BLaER1 treated with 17β-estradiol and CSF1 and Interleukin-3, amounts not matched to agents 10 nM and 100 nM (cell line): ENCODE measurements around the gene NCOA3.

ENCODE experiments used
- H3K27ac ChIP-seq, 11 experiments: shearing (Covaris generic); formaldehyde crosslinking; 2 replicates each; pipeline ENCODE4 v1.8.1; 2022
- H3K27me3 ChIP-seq, 11 experiments: shearing (Covaris generic); formaldehyde crosslinking; 2 replicates each; pipeline ENCODE4 v1.8.1; 2022
- H3K36me3 ChIP-seq, 11 experiments: shearing (Covaris generic); formaldehyde crosslinking; 2 replicates each; pipeline ENCODE4 v1.8.1; 2022
- H3K4me1 ChIP-seq, 10 experiments: shearing (Covaris generic); formaldehyde crosslinking; 2 replicates each; pipeline ENCODE4 v1.8.1; 2022
- H3K4me2 ChIP-seq, 11 experiments: shearing (Covaris generic); formaldehyde crosslinking; 2 replicates each; pipeline ENCODE4 v1.8.1; 2022
- H3K4me3 ChIP-seq, 10 experiments: shearing (Covaris generic); formaldehyde crosslinking; 2 replicates each; pipeline ENCODE4 v1.8.1; 2022
- H3K9ac ChIP-seq, 11 experiments: shearing (Covaris generic); formaldehyde crosslinking; 2 replicates each; pipeline ENCODE4 v1.8.1; 2022
- H3K9me3 ChIP-seq, 11 experiments: shearing (Covaris generic); formaldehyde crosslinking; replicated peaks in 1 of 11; 2 replicates each; pipeline ENCODE4 v1.8.1; 2022
- H4K20me1 ChIP-seq, 11 experiments: shearing (Covaris generic); formaldehyde crosslinking; 2 replicates each; pipeline ENCODE4 v1.8.1; 2022
- Cebpa-rat ChIP-seq, 11 experiments: shearing (Covaris generic); IDR thresholded peaks; 2 replicates each; pipeline ENCODE4 v1.8.1; 2022

The NCOA3 gene

GRCh38 chr20:47682916-47683315 is 181.2 kb downstream of the NCOA3 start:
- peaks cover 0 to 52% (median 0%) of the 10 kb centered on the region in 11 experiments; a peak in 3 of 22 replicates for H3K36me3 ChIP-seq
- no peaks in the 10 kb centered on the region for H3K27me3 ChIP-seq
- no peaks in the 10 kb centered on the region for H3K9me3 ChIP-seq
- H3K4me1 ChIP-seq, result peaks cover 11 to 39% (median 30%) of the 10 kb centered on the region in 10 experiments
- H3K4me3 ChIP-seq, result no peak overlapping the region
- TF ChIP-seq Cebpa-rat (IDR thresholded peaks at IDR 0.05), result no peak
- H3K27ac ChIP-seq, result no peak overlapping the region
- no peaks in the 10 kb centered on the region; a peak in 2 of 22 replicates for H4K20me1 ChIP-seq
- no peak overlapping the region for H3K9ac ChIP-seq
- peak overlapping the region; percentile 11 to 75 (median 62); a peak in 19 of 22 replicates for H3K4me2 ChIP-seq

DNA sequence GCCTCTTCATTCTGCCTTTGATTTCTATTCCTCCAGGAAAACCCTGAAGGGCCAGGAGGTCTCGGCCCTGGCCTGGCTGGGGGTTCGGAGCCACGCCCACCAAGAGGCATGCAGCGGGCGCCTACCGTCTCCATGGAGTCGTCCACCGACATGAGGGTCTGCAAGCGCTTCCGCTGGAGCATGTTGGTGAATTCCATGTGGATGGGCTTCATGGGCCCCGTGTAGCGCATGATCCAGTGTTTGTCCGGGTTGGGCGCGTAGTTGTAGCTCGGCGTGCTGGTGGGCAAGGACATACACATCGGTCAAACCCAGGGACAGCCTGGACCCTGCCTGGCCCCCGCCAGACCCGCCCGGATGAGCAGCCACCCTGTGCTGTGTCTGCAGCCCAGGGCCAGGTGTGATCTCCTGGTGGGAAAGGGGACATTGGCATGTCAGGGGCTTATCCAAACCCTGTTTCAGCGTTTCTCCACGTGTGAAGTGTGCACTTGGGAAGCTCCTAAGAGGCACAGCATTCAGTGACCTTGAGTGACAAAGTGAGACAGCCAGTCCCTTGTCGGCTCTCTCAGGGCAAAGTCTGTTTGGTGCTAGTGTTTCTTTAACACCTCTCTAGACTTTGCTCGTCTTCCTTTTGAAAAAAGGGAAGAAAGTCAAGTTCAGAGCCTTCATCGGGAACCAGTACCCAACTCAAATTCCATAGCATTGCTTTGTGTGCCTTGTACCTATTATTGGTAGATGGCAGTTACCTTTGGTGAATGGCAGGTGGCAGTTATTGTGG is 182.8 kb downstream of the NCOA3 start:
- TF ChIP-seq Cebpa-rat (IDR thresholded peaks at IDR 0.05), result no peak
- no peak overlapping the region for H3K27ac ChIP-seq
- H4K20me1 ChIP-seq, result no peaks in the 10 kb centered on the region; a peak in 2 of 22 replicates
- no peak overlapping the region for H3K9ac ChIP-seq
- no peaks in the 10 kb centered on the region for H3K9me3 ChIP-seq
- H3K4me2 ChIP-seq, result no peak overlapping the region
- no peaks in the 10 kb centered on the region for H3K27me3 ChIP-seq
- peaks cover 0 to 67% (median 0%) of the 10 kb centered on the region in 11 experiments; a peak in 4 of 22 replicates for H3K36me3 ChIP-seq
- H3K4me3 ChIP-seq, result no peak overlapping the region
- H3K4me1 ChIP-seq, result peaks cover 11 to 47% (median 39%) of the 10 kb centered on the region in 10 experiments

DNA sequence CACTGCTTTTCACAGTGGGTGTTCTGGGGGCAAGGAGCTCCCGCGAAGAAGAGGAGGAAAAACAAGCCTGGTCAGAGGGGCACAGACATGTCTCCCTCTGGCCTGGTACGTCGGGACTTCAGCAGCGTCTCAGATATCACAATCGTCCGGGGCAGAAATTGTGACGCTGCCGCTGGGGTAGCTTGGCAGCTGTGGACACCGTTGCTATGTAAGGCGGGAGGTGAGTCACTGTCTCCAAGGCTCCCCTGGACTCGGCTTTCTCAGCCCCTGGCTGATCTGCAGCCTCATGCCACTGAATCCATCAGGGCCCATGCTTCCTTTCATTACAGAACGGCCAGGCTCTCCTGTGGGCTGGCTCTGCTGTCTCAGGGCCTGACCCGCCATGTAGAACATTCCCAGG is 184.9 kb downstream of the NCOA3 start:
- Histone ChIP-seq H3K36me3 (peaks cover 0 to 62% (median 0%) of the 10 kb centered on the region in 11 experiments; a peak in 4 of 22 replicates), H3K9ac (no peak overlapping the region), H3K4me2 (peak overlapping the region in 9 of 11 experiments; percentile 25 to 76 (median 65); a peak in 16 of 22 replicates), H4K20me1 (no peaks in the 10 kb centered on the region; a peak in 2 of 22 replicates), H3K27ac (no peak overlapping the region), H3K9me3 (no peaks in the 10 kb centered on the region), H3K27me3 (no peaks in the 10 kb centered on the region), H3K4me1 (peaks cover 15 to 47% (median 39%) of the 10 kb centered on the region in 10 experiments), H3K4me3 (no peak overlapping the region)
- TF ChIP-seq Cebpa-rat (IDR thresholded peaks at IDR 0.05), result no peak

GRCh38 chr20:47687095-47687987 is 185.7 kb downstream of the NCOA3 start:
- Histone ChIP-seq H3K4me3 (no peak overlapping the region), H3K4me1 (peaks cover 18 to 46% (median 34%) of the 10 kb centered on the region in 10 experiments), H3K9me3 (no peaks in the 10 kb centered on the region), H4K20me1 (no peaks in the 10 kb centered on the region; a peak in 2 of 22 replicates), H3K36me3 (peaks cover 0 to 59% (median 0%) of the 10 kb centered on the region in 11 experiments; a peak in 4 of 22 replicates), H3K27me3 (no peaks in the 10 kb centered on the region), H3K27ac (peak overlapping the region in 1 of 11 experiments; percentile 16; a peak in 2 of 22 replicates), H3K9ac (peak overlapping the region in 3 of 11 experiments; percentile 7 to 27 (median 9); a peak in 1 of 22 replicates), H3K4me2 (peak overlapping the region in 9 of 11 experiments; percentile 25 to 76 (median 65); a peak in 17 of 22 replicates)
- no peak for TF ChIP-seq Cebpa-rat (IDR thresholded peaks at IDR 0.05)

DNA sequence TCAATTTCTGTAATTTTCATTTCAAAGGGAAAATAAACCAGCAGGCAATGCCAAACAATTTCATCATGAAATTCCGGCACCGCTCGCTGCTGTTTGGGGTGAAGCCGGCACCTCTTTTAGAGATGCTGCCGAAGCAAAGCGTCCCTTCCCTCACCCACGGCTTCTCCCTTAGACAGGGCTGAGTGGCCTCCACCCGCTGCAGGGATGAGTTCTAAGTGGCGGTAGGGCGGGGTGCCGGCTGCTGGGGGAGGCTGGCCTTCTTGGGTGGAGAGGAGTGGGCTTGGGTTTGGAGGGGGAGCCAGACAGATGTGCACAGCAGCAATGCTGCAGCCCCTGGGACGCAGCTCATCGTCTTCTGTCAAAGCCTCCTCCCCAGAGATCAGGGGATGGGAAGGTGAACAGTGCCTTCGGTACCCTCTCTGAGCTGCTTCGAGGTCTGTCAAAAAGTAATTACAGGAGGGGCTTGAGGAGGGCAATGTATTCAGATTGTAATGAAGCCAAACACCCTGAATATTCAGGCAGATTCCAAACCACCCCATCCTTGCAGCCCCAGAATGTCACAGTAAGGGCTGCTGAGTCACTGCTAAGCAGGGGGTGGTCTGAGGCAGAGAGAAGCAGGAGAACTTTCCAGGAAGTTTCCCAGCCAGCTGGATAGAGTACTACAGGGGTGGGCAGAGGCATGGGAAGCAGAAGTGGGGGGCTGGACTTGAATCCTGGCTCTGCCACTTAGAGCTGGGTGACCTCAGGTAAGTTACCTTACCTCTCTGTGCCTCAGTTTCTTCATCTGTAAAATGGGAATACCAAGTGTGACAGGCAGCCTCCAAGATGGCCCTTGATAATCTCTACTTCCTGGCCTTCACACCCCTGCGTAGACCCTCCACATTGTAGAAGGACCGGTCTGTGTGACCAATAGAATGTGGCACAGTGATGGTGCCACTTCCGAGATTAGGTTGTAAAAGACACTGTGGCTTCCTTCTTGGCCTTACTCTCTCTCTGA is 187.0 kb downstream of the NCOA3 start:
- no peak overlapping the region for H3K4me3 ChIP-seq
- no peak overlapping the region; a peak in 1 of 22 replicates for H3K27ac ChIP-seq
- no peaks in the 10 kb centered on the region; a peak in 2 of 22 replicates for H4K20me1 ChIP-seq
- H3K36me3 ChIP-seq, result peaks cover 0 to 46% (median 0%) of the 10 kb centered on the region in 11 experiments; a peak in 4 of 22 replicates
- peaks cover 15 to 38% (median 26%) of the 10 kb centered on the region in 10 experiments for H3K4me1 ChIP-seq
- peak overlapping the region in 1 of 11 experiments; percentile 15; a peak in 1 of 22 replicates for H3K9ac ChIP-seq
- peak overlapping the region; percentile 2 to 65 (median 17); a peak in 15 of 22 replicates for H3K4me2 ChIP-seq
- TF ChIP-seq Cebpa-rat (IDR thresholded peaks at IDR 0.05), result no peak
- no peaks in the 10 kb centered on the region for H3K27me3 ChIP-seq
- no peaks in the 10 kb centered on the region for H3K9me3 ChIP-seq

- H3K4me2 ChIP-seq, result no peak overlapping the region
- H3K9ac ChIP-seq, result no peak overlapping the region
- no peak overlapping the region for H3K27ac ChIP-seq
- H3K36me3 ChIP-seq, result peaks cover 0 to 43% (median 0%) of the 10 kb centered on the region in 11 experiments; a peak in 4 of 22 replicates
- H3K9me3 ChIP-seq, result no peaks in the 10 kb centered on the region
- H3K27me3 ChIP-seq, result no peaks in the 10 kb centered on the region
- TF ChIP-seq Cebpa-rat (IDR thresholded peaks at IDR 0.05), result no peak
- no peak overlapping the region for H3K4me3 ChIP-seq
- H4K20me1 ChIP-seq, result no peaks in the 10 kb centered on the region; a peak in 2 of 22 replicates
- H3K4me1 ChIP-seq, result peaks cover 15 to 43% (median 31%) of the 10 kb centered on the region in 10 experiments
Observed at GRCh38 chr20:47689731-47690130, 188.0 kb downstream of the NCOA3 start.

DNA sequence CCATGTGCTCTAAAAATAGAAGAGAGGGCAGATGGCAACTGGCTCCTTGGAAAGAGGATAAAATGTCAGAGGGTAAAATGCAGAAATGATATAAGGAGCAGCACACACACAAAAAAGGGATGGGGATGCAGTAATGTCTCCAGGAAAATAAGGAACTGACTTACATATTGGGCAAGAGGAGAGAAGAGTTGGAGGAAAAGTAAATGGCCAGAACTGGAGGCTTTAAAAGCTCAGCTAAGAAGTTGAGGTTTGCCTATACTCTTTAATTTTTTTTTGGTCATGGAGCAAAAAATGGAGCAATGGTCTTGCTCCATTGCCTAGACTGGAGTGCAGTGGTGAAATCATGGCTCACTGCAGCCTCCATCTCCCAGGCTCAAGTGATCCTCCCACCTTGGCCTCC is 189.9 kb downstream of the NCOA3 start:
- TF ChIP-seq Cebpa-rat (IDR thresholded peaks at IDR 0.05), result peak in 6 of 11 experiments; percentile 21 to 60 (median 34); a peak in 3 of 22 replicates

More for the DNA sequence above, 189.9 kb downstream of the NCOA3 start:
- no peak overlapping the region for H3K27ac ChIP-seq
- peak overlapping the region in 5 of 11 experiments; percentile 20 to 52 (median 22); a peak in 8 of 22 replicates for H3K4me2 ChIP-seq
- H4K20me1 ChIP-seq, result no peaks in the 10 kb centered on the region; a peak in 2 of 22 replicates
- H3K9ac ChIP-seq, result no peak overlapping the region
- H3K4me1 ChIP-seq, result peaks cover 28 to 54% (median 40%) of the 10 kb centered on the region in 10 experiments
- no peaks in the 10 kb centered on the region for H3K9me3 ChIP-seq
- peaks cover 0 to 35% (median 0%) of the 10 kb centered on the region in 11 experiments; a peak in 4 of 22 replicates for H3K36me3 ChIP-seq
- H3K27me3 ChIP-seq, result no peaks in the 10 kb centered on the region
- no peak overlapping the region for H3K4me3 ChIP-seq
